Endodermal cell (in vitro differentiated cells): ENCODE results near the gene MSLN. TPM values are rescaled to one million over a fixed set of nuclear protein-coding genes. Genes with fewer than 3 reads are reported as not detected.

Source experiments
- DNase-seq: peaks from one replicate; pipeline ENCODE4 v3.0.0-alpha.2; 2017
- H3K27ac ChIP-seq: 2 replicates; pipeline ENCODE4 v1.5.1; 2013; ENCODE audit warnings: mild to moderate bottlenecking, low read depth, low read length, moderate library complexity
- H3K27me3 ChIP-seq: 2 replicates; pipeline ENCODE4 v1.6.1; 2013; ENCODE audit warnings: mild to moderate bottlenecking, low read length, moderate library complexity; ENCODE audit not compliant: insufficient read depth, control insufficient read depth, poor library complexity, severe bottlenecking
- H3K36me3 ChIP-seq: 2 replicates; pipeline ENCODE4 v1.7.0; 2013; ENCODE audit warnings: mild to moderate bottlenecking, low read length, moderate library complexity; ENCODE audit not compliant: control insufficient read depth, insufficient read depth
- H3K4me1 ChIP-seq: one replicate; pipeline ENCODE4 v1.7.0; 2013; ENCODE audit warnings: low read length; ENCODE audit not compliant: control insufficient read depth, insufficient read depth
- H3K4me3 ChIP-seq: 2 replicates; pipeline ENCODE4 v1.5.1; 2013; ENCODE audit warnings: mild to moderate bottlenecking, low read length, moderate library complexity
- H3K9ac ChIP-seq: 2 replicates; pipeline ENCODE4 v1.6.1; 2013; ENCODE audit warnings: mild to moderate bottlenecking, low read length, moderate library complexity; ENCODE audit not compliant: poor library complexity, severe bottlenecking; ENCODE audit errors: extremely low read depth
- H3K9me3 ChIP-seq: 2 replicates; pipeline ENCODE4 v1.6.1; 2013; ENCODE audit warnings: mild to moderate bottlenecking, low read length, moderate library complexity; ENCODE audit not compliant: control insufficient read depth
- H3K27ac Mint-ChIP-seq: 2 replicates; pipeline ENCODE4 v1.8.0; 2020; ENCODE audit warnings: mixed read lengths
- H3K27me3 Mint-ChIP-seq: 2 replicates; pipeline ENCODE4 v1.8.0; 2021; ENCODE audit warnings: mild to moderate bottlenecking, mixed read lengths; ENCODE audit not compliant: insufficient read depth
- H3K36me3 Mint-ChIP-seq: 2 replicates; pipeline ENCODE4 v1.8.0; 2020; ENCODE audit warnings: low read depth, mixed read lengths
- H3K4me1 Mint-ChIP-seq: 2 replicates; pipeline ENCODE4 v1.8.0; 2020; ENCODE audit warnings: mixed read lengths
- H3K4me3 Mint-ChIP-seq: 2 replicates; pipeline ENCODE4 v1.8.0; 2020; ENCODE audit warnings: mild to moderate bottlenecking, moderate library complexity, mixed read lengths
- H3K9me3 Mint-ChIP-seq: 2 replicates; pipeline ENCODE4 v1.8.0; 2020; ENCODE audit warnings: mild to moderate bottlenecking, mixed read lengths
- CTCF ChIP-seq: fragments of 200-600 bp; sonication (generic); conservative IDR thresholded peaks from 2 replicates; pipeline ENCODE4 v1.5.0; 2021; ENCODE audit warnings: antibody characterized with exemption, mild to moderate bottlenecking
- WGBS, 2 experiments: methylation state at CpG; one replicate each; pipeline versions ENCODE4 v1.1.5 to v1.1.7; 2013; ENCODE audit warnings: missing lambda C conversion rate in 2 of 2, mixed read lengths in 1 of 2; ENCODE audit not compliant: insufficient coverage in 1 of 2, insufficient read length in 1 of 2; 5-methylcytosine and 5-hydroxymethylcytosine counted together
- total RNA-seq, 2 donors: library from RNA; stranded (reverse); fragmentation: NEBNext Ultra II Directional in 1 of 2; extraction: Animal tissue kit (Norgen Biotek cat#: 25700) in 1 of 2; gene quantifications; 2 replicates in 1 of 2; 3 replicates in 1 of 2; pipeline ENCODE4 v1.2.1, GENCODE V29; 2021

MSLN gene
- total RNA-seq, 2 donors from 2014 or later = 0.42 to 0.86 TPM

GRCh38 chr16:778909-779527 is 18.5 kb downstream of the MSLN start:
- H3K4me3 Mint-ChIP-seq = no peak overlapping the region
- WGBS, 2 experiments = 86 to 93% methylated on average over 6 of the region's 6 CpGs
- peaks cover 6% of the 10 kb centered on the region for H3K27me3 Mint-ChIP-seq
- no peaks in the 10 kb centered on the region for H3K4me1 Mint-ChIP-seq
- Histone ChIP-seq H3K4me1 (no peaks in the 10 kb centered on the region), H3K4me3 (no peak overlapping the region), H3K36me3 (no peaks in the 10 kb centered on the region), H3K27me3 (peaks cover 3% of the 10 kb centered on the region), H3K9me3 (no peaks in the 10 kb centered on the region), H3K9ac (no peak overlapping the region), H3K27ac (no peak overlapping the region)
- no peaks in the 10 kb centered on the region for H3K9me3 Mint-ChIP-seq
- no peak for DNase-seq
- TF ChIP-seq CTCF = no peak
- no peak overlapping the region for H3K27ac Mint-ChIP-seq
- H3K36me3 Mint-ChIP-seq = no peaks in the 10 kb centered on the region

GRCh38 chr16:779561-779960 is 19.0 kb downstream of the MSLN start:
- Histone ChIP-seq H3K9ac (no peak overlapping the region), H3K36me3 (no peaks in the 10 kb centered on the region), H3K27me3 (peaks cover 3% of the 10 kb centered on the region), H3K4me1 (no peaks in the 10 kb centered on the region), H3K9me3 (no peaks in the 10 kb centered on the region), H3K27ac (no peak overlapping the region), H3K4me3 (no peak overlapping the region)
- no peak for DNase-seq
- Mint-ChIP-seq H3K27ac (no peak overlapping the region), H3K27me3 (peaks cover 6% of the 10 kb centered on the region), H3K4me3 (no peak overlapping the region), H3K4me1 (no peaks in the 10 kb centered on the region), H3K9me3 (no peaks in the 10 kb centered on the region), H3K36me3 (no peaks in the 10 kb centered on the region)
- 78 to 85% methylated on average over 6 to 13 of the region's 13 CpGs for WGBS, 2 experiments
- no peak for TF ChIP-seq CTCF

- peaks cover 3% of the 10 kb centered on the region for H3K27me3 ChIP-seq
- Mint-ChIP-seq H3K9me3 (no peaks in the 10 kb centered on the region), H3K36me3 (peaks cover 2% of the 10 kb centered on the region), H3K27ac (no peak overlapping the region), H3K4me3 (no peak overlapping the region), H3K27me3 (peaks cover 6% of the 10 kb centered on the region), H3K4me1 (no peaks in the 10 kb centered on the region)
- no peak overlapping the region for H3K27ac ChIP-seq
- H3K4me3 ChIP-seq = no peak overlapping the region
- H3K4me1 ChIP-seq = no peaks in the 10 kb centered on the region
- H3K36me3 ChIP-seq = no peaks in the 10 kb centered on the region
- no peaks in the 10 kb centered on the region for H3K9me3 ChIP-seq
- no peak overlapping the region for H3K9ac ChIP-seq
- TF ChIP-seq CTCF = no peak
- no peak for DNase-seq
- 87 to 92% methylated on average over 14 to 16 of the region's 16 CpGs for WGBS, 2 experiments
These were observed 19.8 kb downstream of the MSLN start for GRCh38 chr16:780296-780695.
